H1 (cell line): ENCODE measurements around the gene DYDC1. TPM values are rescaled to one million over a fixed set of nuclear protein-coding genes. Genes with fewer than 3 reads are reported as not detected.

ENCODE experiments used
- BACH1 ChIP-seq: IDR thresholded peaks from 2 replicates; pipeline ENCODE4 v1.6.1; 2012; ENCODE audit warnings: low read length, improper control_type of control experiment
- KDM4A ChIP-seq: IDR thresholded peaks from one replicate; pipeline ENCODE4 v1.7.1; 2012; ENCODE audit warnings: low read depth, mild to moderate bottlenecking, moderate library complexity, low read length, inconsistent platforms; ENCODE audit not compliant: severe bottlenecking
- NANOG ChIP-seq: IDR thresholded peaks from 2 replicates; pipeline ENCODE4 v1.6.1; 2011; ENCODE audit warnings: low read length, low read depth, mild to moderate bottlenecking, inconsistent platforms; ENCODE audit not compliant: insufficient read depth, poor library complexity, severe bottlenecking
- TAF1 ChIP-seq: IDR thresholded peaks from 2 replicates; pipeline ENCODE4 v1.6.1; 2011; ENCODE audit warnings: mild to moderate bottlenecking, low read depth, low read length
- ZNF274 ChIP-seq: IDR thresholded peaks from 2 replicates; pipeline ENCODE4 v1.7.0; 2012; ENCODE audit warnings: low read length, borderline replicate concordance; ENCODE audit errors: extremely low read depth
- polyA plus RNA-seq, 7 experiments: library from polyadenylated mRNA; depleted of rRNA in 3 of 7; stranded (reverse) in 5 of 7; unstranded in 2 of 7; fragments of >200 nt in 5 of 7; fragments of 200-250 nt in 2 of 7; gene quantifications; 1 replicate in 5 of 7; 2 replicates in 1 of 7; 4 replicates in 1 of 7; pipeline versions ENCODE4 v1.2.1 to v1.2.3, GENCODE V29; 2011 to 2013; ENCODE audit warnings: missing spikeins in 2 of 7, mixed read lengths in 2 of 7
- total RNA-seq: library from RNA; stranded (reverse); fragmentation: NEBNext Ultra II Directional; extraction: Animal tissue kit (Norgen Biotek cat#: 25700); gene quantifications from 2 replicates; pipeline ENCODE4 v1.2.1, GENCODE V29; 2021

The DYDC1 gene
- total and polyA plus RNA-seq, 2 of the 8 experiments (the other 6 are each of a cell fraction or from before 2014, with no cell fraction given): not detected

GRCh38 chr10:80319318-80319717 is 37.2 kb downstream of the DYDC1 start (continued):
- TF ChIP-seq ZNF274 (no peak), NANOG (no peak), KDM4A (no peak), BACH1 (no peak), TAF1 (no peak)
